ENCODE measurements around the gene KIFC3. TPM values are rescaled to one million over a fixed set of nuclear protein-coding genes. Genes with fewer than 3 reads are reported as not detected.
A peak's percentile ranks its signal among the peaks of the same experiment; 100 is the strongest.
"Not testable (repeated sequence)": the region's sequence is repeated elsewhere in the genome, so short reads cannot be mapped to it uniquely, and the experiment has no call there.

The KIFC3 gene
- under 1 TPM in 1 of 2 experiments, not detected in 1; 0.53 TPM for total RNA-seq

GRCh38 chr16:57802341-57803133 lies at the start of gene KIFC3:
KIFC3 (minus strand) TSS chr16:57802491; CDS start chr16:57798243, 4,248 bp downstream.
- ATAC-seq (peak; percentile 82), DNase-seq (peak; percentile 81)
- Mint-ChIP-seq H3K9me3 (ENCODE audit: insufficient read depth) (no peaks in the 10 kb centered on the region), H3K27ac (peak within 1 kb of the TSS; percentile 51), H3K4me1 (ENCODE audit: low read depth) (peaks cover 27% of the 10 kb centered on the region), H3K36me3 (ENCODE audit: low read depth) (no peaks in the 10 kb centered on the region), H3K4me3 (peak within 1 kb of the TSS; percentile 74), H3K27me3 (ENCODE audit: low read depth) (peaks cover 52% of the 10 kb centered on the region)
- POLR2A ChIA-PET = no interaction called here
- CTCF ChIA-PET = no interaction called here

GRCh38 chr16:57848181-57848580 lies 45.9 kb upstream of the KIFC3 start:
- H3K4me3 Mint-ChIP-seq = no peak overlapping the region

GRCh38 chr16:57846931-57847330 lies 44.6 kb upstream of the KIFC3 start:
- H3K4me1 Mint-ChIP-seq (ENCODE audit: low read depth); H3K27me3 Mint-ChIP-seq (ENCODE audit: low read depth); H3K4me3 Mint-ChIP-seq; POLR2A ChIA-PET; ATAC-seq; H3K27ac Mint-ChIP-seq; CTCF ChIA-PET; DNase-seq; H3K9me3 Mint-ChIP-seq (ENCODE audit: insufficient read depth); H3K36me3 Mint-ChIP-seq (ENCODE audit: low read depth): not testable (repeated sequence)

More at GRCh38 chr16:57848181-57848580, 45.9 kb upstream of the KIFC3 start:
- H3K27me3 Mint-ChIP-seq (ENCODE audit: low read depth) = no peaks in the 10 kb centered on the region
- no peak for ATAC-seq
- H3K4me1 Mint-ChIP-seq (ENCODE audit: low read depth) = no peaks in the 10 kb centered on the region
- ChIA-PET POLR2A (no interaction called here), CTCF (interaction anchor here (0.9 kb wide), 1 partner anchor 91 kb away, joined by 3 read pairs; no protein-coding TSS in a partner anchor)
- no peaks in the 10 kb centered on the region for H3K36me3 Mint-ChIP-seq (ENCODE audit: low read depth)
- no peak overlapping the region for H3K27ac Mint-ChIP-seq
- no peaks in the 10 kb centered on the region for H3K9me3 Mint-ChIP-seq (ENCODE audit: insufficient read depth)
- no peak for DNase-seq

- H3K36me3 Mint-ChIP-seq (ENCODE audit: low read depth) = no peaks in the 10 kb centered on the region
- no peaks in the 10 kb centered on the region for H3K9me3 Mint-ChIP-seq (ENCODE audit: insufficient read depth)
- DNase-seq (no peak), ATAC-seq (no peak)
- no peaks in the 10 kb centered on the region for H3K4me1 Mint-ChIP-seq (ENCODE audit: low read depth)
- ChIA-PET CTCF (no interaction called here), POLR2A (no interaction called here)
- H3K27ac Mint-ChIP-seq = no peak overlapping the region
- no peak overlapping the region for H3K4me3 Mint-ChIP-seq
- H3K27me3 Mint-ChIP-seq (ENCODE audit: low read depth) = no peaks in the 10 kb centered on the region
These were observed 43.9 kb upstream of the KIFC3 start for GRCh38 chr16:57846078-57846697.

GRCh38 chr16:57845115-57845514 lies 42.8 kb upstream of the KIFC3 start:
- Mint-ChIP-seq H3K27me3 (ENCODE audit: low read depth) (no peaks in the 10 kb centered on the region), H3K36me3 (ENCODE audit: low read depth) (no peaks in the 10 kb centered on the region), H3K27ac (no peak overlapping the region), H3K4me1 (ENCODE audit: low read depth) (no peaks in the 10 kb centered on the region), H3K9me3 (ENCODE audit: insufficient read depth) (no peaks in the 10 kb centered on the region), H3K4me3 (no peak overlapping the region)
- DNase-seq = no peak
- ATAC-seq = no peak
- CTCF ChIA-PET = no interaction called here
- POLR2A ChIA-PET = no interaction called here

GRCh38 chr16:57844416-57845030 lies 42.2 kb upstream of the KIFC3 start:
- DNase-seq (no peak), ATAC-seq (no peak)
- Mint-ChIP-seq H3K36me3 (ENCODE audit: low read depth) (no peaks in the 10 kb centered on the region), H3K4me1 (ENCODE audit: low read depth) (no peaks in the 10 kb centered on the region), H3K27ac (no peak overlapping the region), H3K27me3 (ENCODE audit: low read depth) (no peaks in the 10 kb centered on the region), H3K4me3 (no peak overlapping the region), H3K9me3 (ENCODE audit: insufficient read depth) (no peaks in the 10 kb centered on the region)
- POLR2A ChIA-PET = no interaction called here
- CTCF ChIA-PET = no interaction called here

- no peak for DNase-seq
- Mint-ChIP-seq H3K27ac (no peak overlapping the region), H3K36me3 (ENCODE audit: low read depth) (no peaks in the 10 kb centered on the region), H3K4me1 (ENCODE audit: low read depth) (no peaks in the 10 kb centered on the region), H3K27me3 (ENCODE audit: low read depth) (no peaks in the 10 kb centered on the region), H3K4me3 (no peak overlapping the region), H3K9me3 (ENCODE audit: insufficient read depth) (no peaks in the 10 kb centered on the region)
- no peak for ATAC-seq
- ChIA-PET POLR2A (no interaction called here), CTCF (no interaction called here)
These were observed 41.1 kb upstream of the KIFC3 start for GRCh38 chr16:57843400-57843799.

- H3K27me3 Mint-ChIP-seq (ENCODE audit: low read depth) = no peaks in the 10 kb centered on the region
- no peaks in the 10 kb centered on the region for H3K36me3 Mint-ChIP-seq (ENCODE audit: low read depth)
- no peak overlapping the region for H3K4me3 Mint-ChIP-seq
- CTCF ChIA-PET = no interaction called here
- POLR2A ChIA-PET = no interaction called here
- no peak for ATAC-seq
- no peak overlapping the region for H3K27ac Mint-ChIP-seq
- no peak for DNase-seq
- H3K4me1 Mint-ChIP-seq (ENCODE audit: low read depth) = no peaks in the 10 kb centered on the region
- no peaks in the 10 kb centered on the region for H3K9me3 Mint-ChIP-seq (ENCODE audit: insufficient read depth)
These were observed 40.3 kb upstream of the KIFC3 start for GRCh38 chr16:57842601-57843000.

- DNase-seq (no peak), ATAC-seq (no peak)
- Mint-ChIP-seq H3K4me3 (no peak overlapping the region), H3K4me1 (ENCODE audit: low read depth) (no peaks in the 10 kb centered on the region), H3K27me3 (ENCODE audit: low read depth) (no peaks in the 10 kb centered on the region), H3K9me3 (ENCODE audit: insufficient read depth) (no peaks in the 10 kb centered on the region), H3K36me3 (ENCODE audit: low read depth) (no peaks in the 10 kb centered on the region), H3K27ac (no peak overlapping the region)
- ChIA-PET POLR2A (interaction anchor here (0.6 kb wide), 1 partner anchor 37 kb away, joined by 3 read pairs; no protein-coding TSS in a partner anchor), CTCF (no interaction called here)
These were observed 38.5 kb upstream of the KIFC3 start for GRCh38 chr16:57840833-57841232.

GRCh38 chr16:57838161-57838560 lies 35.9 kb upstream of the KIFC3 start:
- no peak for ATAC-seq
- Mint-ChIP-seq H3K27me3 (ENCODE audit: low read depth) (no peaks in the 10 kb centered on the region), H3K4me3 (no peak overlapping the region), H3K4me1 (ENCODE audit: low read depth) (no peaks in the 10 kb centered on the region), H3K9me3 (ENCODE audit: insufficient read depth) (no peaks in the 10 kb centered on the region), H3K27ac (no peak overlapping the region), H3K36me3 (ENCODE audit: low read depth) (no peaks in the 10 kb centered on the region)
- ChIA-PET CTCF (interaction anchor here (1.3 kb wide), 1 partner anchor 43 kb away, joined by 3 read pairs; no protein-coding TSS in a partner anchor), POLR2A (interaction anchor here (0.6 kb wide), 1 partner anchor 27 kb away, joined by 3 read pairs; no protein-coding TSS in a partner anchor)
- DNase-seq = no peak

GRCh38 chr16:57837305-57838125 lies 35.2 kb upstream of the KIFC3 start:
- ATAC-seq = no peak
- POLR2A ChIA-PET = no interaction called here

More at GRCh38 chr16:57837305-57838125, 35.2 kb upstream of the KIFC3 start:
- no peak for DNase-seq
- H3K4me3 Mint-ChIP-seq = no peak overlapping the region
- H3K9me3 Mint-ChIP-seq (ENCODE audit: insufficient read depth) = no peaks in the 10 kb centered on the region
- no peak overlapping the region for H3K27ac Mint-ChIP-seq
- no peaks in the 10 kb centered on the region for H3K4me1 Mint-ChIP-seq (ENCODE audit: low read depth)
- CTCF ChIA-PET = interaction anchor here (1.3 kb wide), 1 partner anchor 42 kb away, joined by 3 read pairs; no protein-coding TSS in a partner anchor
- no peaks in the 10 kb centered on the region for H3K36me3 Mint-ChIP-seq (ENCODE audit: low read depth)
- peaks cover 1% of the 10 kb centered on the region for H3K27me3 Mint-ChIP-seq (ENCODE audit: low read depth)

Measured in activated CD8-positive, alpha-beta T cell treated with anti-CD3 and anti-CD28 coated beads, Interleukin-2, amount 10 ng/mL, durations not matched to agents 7 days and 5 days (primary cell).